Stimulated activated CD8-positive, alpha-beta memory T cell treated with anti-CD3 and anti-CD28 coated beads, Interleukin-4, amount 100 ng/mL, for 24 hours (primary cell): ENCODE data around the gene PEA15.
A peak's percentile ranks its signal among the peaks of the same experiment; 100 is the strongest.

Experiments
- DNase-seq: peaks from one replicate; pipeline ENCODE4 v3.0.0-alpha.2; 2020; ENCODE audit warnings: low read depth

The PEA15 gene

DNA sequence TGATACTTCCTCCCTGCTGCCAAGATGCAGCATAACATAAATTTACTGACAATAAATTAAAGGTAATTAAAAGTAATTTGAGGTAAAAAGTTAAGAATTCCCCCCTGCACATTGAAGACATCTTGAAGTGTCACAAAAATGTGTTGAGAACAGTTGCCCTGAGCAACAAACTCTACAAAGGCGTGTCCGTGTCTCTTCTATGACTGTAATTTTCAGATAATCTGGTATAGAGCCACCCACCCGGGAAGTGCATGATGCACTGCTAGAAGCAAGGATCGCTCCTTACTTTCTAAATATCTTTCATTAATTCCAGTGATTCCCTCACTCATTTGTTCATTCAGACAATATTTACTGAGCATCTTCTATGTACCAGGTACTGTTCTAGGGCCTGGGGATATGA is 25.8 kb upstream of the PEA15 start:
- DNase-seq = no peak

DNA sequence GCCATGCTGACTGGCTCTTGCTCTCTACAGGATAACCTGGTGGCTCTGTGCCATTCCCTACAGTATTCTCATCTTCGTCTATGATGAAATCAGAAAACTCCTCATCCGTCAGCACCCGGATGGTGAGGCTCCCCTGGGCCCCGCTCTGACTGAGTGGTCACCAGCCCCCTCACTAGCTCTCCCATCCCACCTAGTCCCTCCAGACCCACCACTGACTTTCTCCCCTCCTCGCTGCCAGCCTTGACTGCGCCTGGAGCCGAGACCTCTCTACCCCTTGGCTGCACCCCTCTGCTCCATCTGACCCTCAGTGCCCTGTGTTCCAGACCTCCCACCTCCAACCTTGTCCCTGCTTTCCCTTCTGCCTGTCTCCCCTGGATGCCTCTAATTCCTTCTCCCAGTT is 18.9 kb upstream of the PEA15 start:
- DNase-seq = no peak

DNA sequence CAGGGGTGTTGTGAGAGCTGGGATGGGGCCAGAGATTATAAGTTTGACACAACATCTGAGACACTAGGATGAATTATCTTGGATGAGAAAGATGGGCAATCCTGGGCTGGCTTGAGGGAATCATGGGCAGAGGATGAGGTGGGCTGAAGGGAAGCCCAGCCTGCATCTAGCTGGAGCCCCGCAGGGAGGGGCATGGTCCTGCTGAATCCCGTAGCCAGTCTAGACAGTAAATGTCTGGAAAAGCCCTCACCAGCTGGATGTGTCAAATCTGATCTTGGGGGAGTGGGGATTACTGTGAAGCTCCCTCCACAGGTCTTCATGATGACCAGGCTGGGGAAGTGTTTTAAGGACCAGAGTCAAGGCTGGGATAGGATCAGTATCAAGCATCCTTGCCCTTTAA is 18.5 kb upstream of the PEA15 start:
- no peak for DNase-seq

DNA sequence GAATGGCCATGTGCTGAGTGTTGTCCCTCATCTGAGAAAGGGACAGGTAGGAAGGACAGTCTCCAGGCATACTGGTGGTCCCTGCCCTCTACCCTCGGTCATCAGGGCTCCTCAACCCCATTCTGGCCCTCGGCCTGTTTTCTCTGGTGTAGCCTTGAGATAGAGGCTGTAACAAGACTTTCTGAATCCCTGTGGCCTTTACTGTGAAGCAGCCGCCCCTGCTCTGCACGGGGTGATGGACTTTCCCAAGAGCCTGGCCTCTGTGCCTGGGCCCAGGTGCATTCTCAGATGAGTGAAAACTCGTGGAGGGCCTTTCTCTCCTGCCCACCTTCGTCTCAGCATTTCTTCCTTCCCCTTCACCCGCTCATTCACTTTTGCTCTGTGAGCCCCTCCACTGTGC is 17.8 kb upstream of the PEA15 start:
- DNase-seq = no peak

DNA sequence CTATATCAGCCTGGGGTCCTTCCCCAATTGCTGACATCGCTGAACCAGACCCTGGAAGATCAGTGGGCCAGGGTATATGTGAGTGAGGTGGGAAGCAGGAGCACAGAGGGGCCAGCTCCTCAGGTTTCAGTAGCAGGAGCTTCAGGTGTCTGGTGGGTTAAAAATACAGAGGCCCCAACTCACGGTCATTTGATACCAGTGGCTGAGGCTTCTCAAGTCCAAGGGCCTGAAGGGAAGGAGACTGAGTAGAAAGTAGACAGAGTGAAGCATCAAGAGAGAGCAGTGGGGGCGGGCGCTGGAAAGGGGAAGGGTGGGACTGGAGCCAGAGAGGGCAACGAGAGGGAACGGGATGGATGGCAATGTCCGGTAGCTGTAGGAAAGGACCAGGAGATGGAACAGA is 16.8 kb upstream of the PEA15 start:
- no peak for DNase-seq

DNA sequence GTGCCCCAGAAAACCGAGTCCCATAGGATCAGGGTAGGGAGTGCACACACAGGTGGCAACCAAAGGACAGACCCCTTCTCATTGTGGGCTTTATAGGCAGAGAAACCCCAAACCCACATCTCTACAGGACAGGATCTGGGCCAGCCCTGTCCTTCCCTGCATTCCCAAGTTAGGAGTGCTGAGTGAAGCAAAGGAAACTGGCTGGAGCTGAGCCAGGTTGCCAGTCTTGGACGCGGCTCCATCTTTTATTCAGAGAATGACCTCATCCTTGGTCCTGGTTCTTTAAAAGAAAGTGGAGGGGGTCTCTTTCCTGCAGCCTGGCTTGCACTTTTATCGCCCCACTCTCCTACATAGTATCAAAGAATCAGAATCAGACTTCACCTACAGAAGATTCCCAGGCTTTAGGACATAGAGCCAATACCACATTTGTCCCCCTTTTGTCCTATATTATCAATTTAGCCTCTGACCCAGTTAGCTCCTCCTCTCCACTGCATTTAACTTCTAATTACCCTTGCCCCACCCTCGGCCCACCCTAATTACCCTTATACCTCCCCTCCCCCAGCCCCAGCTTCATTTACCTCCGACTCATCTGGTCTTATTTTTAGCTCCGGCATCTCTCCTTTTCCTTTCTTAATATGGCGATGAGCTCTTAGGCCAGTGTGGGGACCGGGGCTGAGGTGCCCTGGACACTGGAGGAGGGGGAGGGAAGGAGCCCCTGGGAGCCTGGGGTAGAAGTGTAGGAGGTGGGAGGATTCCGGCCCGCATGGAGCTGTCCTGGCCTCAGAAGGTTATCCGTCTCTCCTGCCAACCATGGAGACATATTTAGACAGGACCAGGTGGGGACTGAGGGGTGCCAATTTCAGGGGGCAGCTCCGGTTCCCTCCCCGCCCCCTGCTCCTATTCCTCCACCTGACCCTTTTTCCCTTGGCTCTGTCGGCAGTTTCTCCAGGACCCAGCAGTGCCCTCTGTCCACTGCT is 15.2 kb upstream of the PEA15 start, which contains the start of gene CASQ1:
Gene CASQ1, plus strand, starts transcription at position 927 of the 977 bp plus-strand sequence. CDS start 177 bp downstream, outside the sequence.
- no peak for DNase-seq

DNA sequence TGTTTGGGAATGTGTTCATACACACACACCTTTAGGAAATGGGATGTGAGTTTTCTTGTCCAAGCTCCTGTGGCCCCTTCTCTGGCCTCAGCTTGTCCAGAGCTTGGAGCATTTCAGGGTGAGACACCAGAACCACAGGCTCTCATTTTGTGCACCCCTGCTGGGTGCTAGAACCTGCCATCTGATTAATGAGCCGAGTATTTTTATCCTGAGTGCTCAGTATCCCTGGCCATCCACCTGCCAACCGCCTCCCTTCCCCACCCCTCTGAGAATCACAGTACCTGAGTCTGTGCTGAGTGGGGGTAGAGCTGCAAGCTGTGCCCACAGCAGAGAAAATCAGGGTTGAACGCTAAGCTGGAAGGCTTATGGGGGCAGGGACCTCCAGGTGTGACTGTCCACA is 13.4 kb upstream of the PEA15 start:
- no peak for DNase-seq

DNA sequence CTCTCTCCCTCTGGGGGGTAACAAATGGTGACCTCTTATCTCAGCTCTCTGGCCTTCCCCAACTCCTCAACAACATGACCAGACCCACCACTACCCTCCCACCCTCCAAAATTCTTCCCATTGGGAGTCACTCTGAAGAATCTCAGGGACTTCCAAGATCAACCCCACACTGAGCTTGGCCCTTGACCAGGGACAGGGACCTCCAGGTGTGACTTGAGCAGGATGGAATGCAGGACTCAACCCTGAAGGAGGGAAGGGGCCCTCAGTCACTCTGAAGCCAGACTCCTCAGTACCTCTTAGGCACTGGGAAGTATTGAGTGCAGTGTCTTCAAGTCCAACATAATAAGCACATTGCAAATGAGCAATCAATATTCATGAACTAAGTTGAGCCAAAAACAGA is 12.9 kb upstream of the PEA15 start:
- DNase-seq = no peak

DNA sequence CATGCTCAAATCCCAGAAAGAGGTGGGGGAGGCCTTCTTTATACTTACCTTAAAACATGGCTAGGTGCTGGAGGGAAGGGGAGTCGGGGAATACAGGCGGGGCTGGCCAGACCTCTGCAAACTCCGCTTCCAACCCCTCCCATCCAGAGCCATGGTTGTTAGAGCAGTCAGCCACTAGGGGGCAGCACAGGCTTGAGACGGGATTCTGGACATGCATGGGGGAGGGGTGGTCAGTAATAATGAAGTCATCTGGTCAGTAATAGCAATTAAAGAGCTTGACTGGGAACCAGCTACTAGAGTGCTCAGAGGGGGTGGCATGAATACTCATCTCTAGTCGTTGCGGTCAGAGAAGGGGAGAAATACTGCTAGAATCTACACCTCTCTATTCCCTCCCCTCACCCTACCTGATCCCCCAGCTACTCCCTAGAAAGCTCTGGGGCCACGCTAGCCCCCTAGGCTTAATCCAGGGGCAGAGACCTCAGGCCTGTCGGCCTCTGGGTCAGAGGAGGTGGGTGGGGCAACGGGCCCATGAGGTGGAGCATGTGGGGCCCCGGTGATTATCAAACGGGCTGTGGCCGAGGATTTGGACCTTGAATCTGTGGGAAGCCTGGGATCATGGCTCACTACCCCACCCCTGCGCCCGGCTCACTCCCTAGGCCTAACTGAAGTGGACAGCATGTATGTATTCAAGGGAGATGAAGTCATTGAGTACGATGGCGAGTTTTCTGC is 11.9 kb upstream of the PEA15 start:
- peak; percentile 67 for DNase-seq

DNA sequence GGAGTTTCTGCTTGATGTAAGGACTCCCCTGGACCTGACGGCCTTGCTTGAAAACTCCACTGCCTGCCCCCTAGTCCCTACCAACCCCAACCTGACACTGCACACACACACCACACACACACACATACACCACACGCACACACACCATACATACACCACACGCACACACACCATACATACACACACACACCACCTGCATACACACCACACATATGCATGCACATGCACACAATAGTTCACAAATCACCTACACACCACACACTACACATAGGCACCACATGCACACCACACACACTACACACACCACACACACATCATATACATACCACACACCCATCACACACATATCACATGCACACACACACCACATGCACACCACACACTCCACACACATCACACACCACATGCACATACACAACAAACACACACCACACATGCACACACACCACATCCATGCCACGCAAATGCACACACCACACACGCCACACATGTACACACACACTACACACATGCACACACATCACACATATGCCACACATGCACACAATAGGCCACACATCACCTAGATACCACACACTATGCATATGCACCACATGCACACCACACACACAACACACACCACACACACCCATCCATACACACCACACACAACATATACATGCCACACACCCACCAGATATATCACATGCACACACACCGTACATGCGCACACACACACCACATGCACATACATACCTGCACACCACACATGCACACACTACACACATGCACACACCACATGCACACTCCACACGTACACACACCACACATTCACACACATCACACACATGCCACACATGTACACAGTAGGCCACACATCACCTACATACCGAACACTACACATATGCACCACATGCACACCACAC is 11.1 kb upstream of the PEA15 start:
- no peak for DNase-seq

DNA sequence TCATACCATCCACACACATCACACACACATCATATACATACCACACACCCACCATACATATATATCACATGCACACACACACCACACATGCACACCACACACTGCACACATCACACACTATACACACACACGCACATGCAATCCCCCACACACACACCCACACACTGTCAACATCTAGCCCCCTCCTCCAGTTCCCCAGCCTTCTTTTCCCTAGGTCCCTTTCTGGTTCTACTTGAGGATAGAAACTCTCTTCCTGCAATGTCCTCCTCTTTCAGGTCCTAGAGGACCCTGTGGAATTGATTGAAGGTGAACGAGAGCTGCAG is 10.5 kb upstream of the PEA15 start:
- no peak for DNase-seq

DNA sequence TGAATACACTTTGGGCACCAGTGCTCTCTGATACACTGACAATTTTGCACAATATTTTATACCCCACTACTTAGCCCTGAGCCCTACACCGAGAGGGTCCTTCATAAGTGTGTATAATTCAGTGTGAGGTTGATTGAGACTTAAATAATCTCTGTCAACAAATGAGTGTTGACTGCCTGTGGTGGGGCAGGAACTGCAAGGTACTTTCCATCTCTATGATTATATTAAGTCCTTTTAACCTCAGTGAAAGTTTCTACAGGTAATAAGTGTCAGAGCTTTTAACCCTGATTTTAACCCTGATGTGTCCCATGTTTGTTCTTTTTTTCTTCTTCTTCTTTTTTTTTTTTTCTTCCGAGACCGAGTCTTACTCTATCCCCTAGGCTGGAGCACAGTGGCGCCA is 9.0 kb upstream of the PEA15 start:
- DNase-seq = no peak

DNA sequence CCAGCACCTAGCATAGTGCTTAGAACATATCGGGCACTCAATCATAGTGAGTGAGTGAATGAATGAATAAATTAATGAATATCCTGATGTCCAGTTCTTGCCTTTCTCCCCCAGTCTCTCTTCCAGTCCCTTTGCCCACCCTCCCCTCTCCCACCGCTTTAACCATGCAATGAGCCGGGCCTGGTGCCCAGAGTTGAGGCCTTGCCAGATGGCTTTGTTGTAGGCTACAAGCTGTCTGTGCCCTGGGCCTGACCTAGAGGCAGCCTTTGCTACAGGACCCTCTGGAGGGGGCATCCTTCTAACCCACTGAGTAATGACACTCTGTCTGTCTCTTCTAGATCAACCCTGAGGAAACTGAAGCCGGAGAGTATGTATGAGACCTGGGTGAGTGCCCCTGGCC is 8.0 kb upstream of the PEA15 start:
- DNase-seq = no peak

DNA sequence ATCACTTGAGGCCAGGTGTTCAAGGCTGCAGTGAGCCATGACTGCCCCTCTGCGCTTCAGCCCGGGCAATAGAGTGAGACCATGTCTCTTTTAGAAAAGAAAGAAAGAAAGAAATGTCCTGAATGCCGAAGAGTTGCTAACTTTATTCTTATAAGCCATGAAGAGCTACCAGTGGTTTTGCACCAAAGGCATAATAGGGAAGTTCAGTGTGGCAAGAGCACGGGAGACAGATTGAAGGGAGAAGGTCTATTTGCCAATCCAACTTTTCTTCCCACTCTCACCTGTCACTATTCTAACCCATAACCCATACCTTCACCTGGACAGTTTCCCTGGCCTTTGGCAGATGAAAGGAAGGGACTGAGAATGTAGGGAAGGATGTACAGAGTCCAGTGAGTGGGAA is 4.4 kb upstream of the PEA15 start:
- DNase-seq = no peak

DNA sequence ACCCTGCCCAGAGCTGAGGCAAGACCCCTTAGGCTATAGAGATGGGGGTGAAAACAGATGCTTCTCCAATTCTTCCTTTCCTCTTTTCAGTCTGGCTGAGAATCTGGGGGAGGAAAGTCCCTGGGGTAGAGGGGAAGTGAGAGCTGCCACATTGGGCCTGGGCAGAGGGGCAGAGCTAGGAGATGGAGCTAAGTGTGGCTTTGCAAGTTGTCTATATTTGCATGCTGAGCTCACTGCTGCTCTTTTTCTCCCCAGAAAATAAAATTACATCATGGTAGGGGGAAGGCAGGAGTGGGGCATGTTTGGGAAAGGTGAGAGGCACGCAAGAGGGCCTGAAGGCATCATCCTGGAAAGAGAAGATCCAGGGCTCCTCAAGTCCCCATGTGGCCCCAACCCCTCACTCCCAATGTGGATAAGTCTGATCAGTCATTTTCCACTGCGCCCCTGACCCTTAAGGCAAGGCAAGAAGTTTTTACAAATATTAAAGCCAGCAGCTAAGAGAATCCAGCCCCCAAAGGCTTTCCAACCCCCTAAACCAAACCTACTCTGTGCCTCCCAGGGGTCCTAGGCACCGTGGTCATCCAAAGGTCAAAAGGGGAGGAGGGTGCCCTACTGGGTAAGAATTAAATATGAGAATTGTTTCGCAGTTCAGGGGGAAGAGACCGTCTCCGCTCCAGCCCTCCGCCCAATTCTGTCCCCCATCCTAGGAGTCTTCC is 500 bp upstream of the PEA15 start:
- no peak for DNase-seq

DNA sequence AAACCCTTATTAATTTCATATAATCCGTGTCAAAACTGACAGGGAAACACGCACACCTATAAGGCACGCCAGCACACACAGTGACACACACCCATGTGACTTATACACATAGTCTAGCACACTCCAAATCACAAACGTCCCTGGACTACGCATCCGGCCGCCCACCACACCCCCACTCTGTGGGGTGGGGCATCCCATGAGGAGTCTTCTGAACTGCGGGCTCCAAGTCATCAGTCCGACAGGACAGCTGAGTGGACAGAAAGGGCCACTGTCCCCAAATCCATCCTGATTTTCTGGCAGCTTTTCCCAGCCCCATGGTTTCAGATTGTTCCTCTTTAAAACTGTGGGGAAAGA is 829 bp downstream of the PEA15 start:
- DNase-seq = peak; percentile 19

DNA sequence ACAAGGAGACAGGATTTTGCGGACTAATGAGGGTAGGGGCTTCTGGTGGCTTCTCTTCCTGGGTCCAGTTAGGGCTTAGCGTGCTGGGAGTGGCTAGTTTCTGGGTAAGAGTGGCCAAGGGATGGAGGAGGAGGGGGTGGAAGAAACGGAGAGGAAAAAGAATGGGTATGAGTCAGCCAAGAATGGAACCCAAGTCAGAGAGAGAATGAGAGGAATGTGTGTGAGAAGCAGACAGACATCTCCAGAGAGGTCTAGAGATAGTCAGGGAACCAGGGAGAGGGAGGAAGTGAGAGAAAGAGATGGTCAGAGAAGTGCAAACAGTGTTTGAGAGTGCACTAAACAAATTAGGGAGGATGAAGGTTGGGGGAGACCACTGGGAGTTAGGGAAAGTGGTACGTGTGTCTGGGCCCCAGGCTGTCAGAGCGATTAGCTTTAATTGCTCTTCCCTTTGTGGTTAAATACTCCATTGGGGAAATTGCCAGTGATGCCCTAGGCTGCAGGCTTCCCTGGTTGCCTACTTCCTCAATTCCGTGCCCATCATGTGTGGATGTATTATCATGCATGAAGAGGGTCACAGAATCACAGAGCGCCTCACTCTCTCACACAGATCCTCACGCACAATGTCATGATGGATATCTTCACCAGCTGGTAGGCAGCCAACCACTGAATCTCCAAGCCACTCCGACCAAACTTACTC is 1.4 kb downstream of the PEA15 start:
- DNase-seq = no peak

DNA sequence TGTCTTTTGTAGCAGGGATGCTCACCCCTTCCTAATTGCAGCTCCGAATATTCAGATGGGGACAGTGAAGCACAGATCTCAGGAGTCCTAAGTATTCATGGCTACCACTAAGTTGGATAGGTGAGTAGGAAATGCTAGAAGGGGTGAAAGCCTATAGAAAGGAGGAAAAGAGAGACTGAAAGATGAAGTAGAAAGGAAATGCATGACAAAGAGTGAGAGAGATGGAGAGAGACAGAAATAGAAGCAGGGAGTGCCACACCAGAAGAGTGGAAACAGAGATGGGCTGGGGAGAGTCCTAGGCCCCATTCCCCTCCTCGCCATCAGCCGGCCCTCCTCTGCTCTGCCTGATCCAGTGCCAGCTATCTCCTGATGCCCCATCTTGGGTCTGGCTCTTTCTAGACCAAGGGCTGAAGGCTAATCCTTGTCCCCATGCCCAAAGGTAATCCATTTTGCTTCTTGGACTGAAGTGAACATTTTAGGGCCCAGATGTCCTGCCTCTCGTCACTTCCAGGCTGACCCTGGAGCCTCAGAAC is 2.0 kb downstream of the PEA15 start:
- DNase-seq = no peak

DNA sequence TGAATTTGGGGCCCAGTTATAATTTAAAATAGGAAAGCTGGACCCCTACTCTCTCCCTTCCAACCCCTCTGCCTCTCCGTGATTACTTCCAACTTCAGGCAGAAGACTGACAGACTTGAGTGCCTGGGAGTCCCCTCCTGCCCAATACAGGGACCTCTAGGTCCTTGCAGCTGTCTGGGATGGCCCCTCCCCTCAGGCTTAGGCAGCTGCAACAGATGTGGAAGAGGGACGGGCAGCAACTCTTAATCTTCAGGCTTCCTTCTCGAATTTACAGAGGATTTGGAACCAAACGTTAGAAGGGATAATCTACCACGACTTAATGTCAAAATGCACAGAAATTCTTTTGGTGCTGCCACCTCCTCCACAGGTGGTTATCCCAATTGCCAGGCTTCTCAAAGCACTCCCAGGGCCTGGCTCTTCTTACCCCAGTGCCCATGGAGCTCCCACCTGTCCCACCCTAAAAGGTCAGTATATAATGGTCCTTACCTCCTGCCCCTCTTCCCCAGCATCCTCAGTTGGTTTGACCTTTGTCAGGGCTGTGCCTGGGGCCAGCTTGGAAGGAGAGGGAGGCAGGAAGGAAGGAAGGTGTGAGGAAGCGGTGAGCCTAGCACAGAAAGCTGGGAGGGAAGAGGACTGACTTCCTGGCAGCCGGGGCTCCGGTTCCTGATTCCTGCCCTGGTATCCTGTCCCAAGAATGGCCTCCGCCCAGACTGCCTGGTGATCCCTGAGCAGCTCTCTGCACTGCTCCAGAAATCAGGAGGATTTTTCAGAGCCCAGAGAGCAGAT is 2.8 kb downstream of the PEA15 start:
- no peak for DNase-seq
